A673 (cell line): ENCODE measurements around the gene GP1BB. TPM values are rescaled to one million over a fixed set of nuclear protein-coding genes. Genes with fewer than 3 reads are reported as not detected.

Experiments
- BruUV-seq: library from RNA; stranded (reverse); fragments of 400-500 nt; replicated peaks from 2 replicates; lab custom pipeline; 2021; lab: Mats Ljungman, UMichigan
- CTCF ChIA-PET: fragments of 300-600 bp; sonication (Branson Sonifier 250); formaldehyde crosslinking; loops from one replicate; lab custom pipeline; 2022; ENCODE audit warnings: antibody characterized with exemption; lab: Charles Lee
- POLR2A ChIA-PET: fragments of 300-600 bp; sonication (Branson Sonifier 250); formaldehyde crosslinking; loops from one replicate; lab custom pipeline; 2022; ENCODE audit warnings: antibody characterized with exemption; ENCODE audit not compliant: low non-redundant PET; lab: Charles Lee
- DNase-seq: peaks from one replicate; pipeline ENCODE4 v3.0.0-alpha.2; 2015; ENCODE audit warnings: low spot score
- H3K27ac ChIP-seq: fragments of 200-600 bp; sonication (generic); 2 replicates; pipeline ENCODE4 v1.5.1; 2016; ENCODE audit warnings: mixed run types, low read depth, mild to moderate bottlenecking, mixed read lengths, antibody characterized with exemption, low read length; ENCODE audit not compliant: poor library complexity, severe bottlenecking
- H3K27me3 ChIP-seq: fragments of 200-600 bp; sonication (generic); replicated peaks from 2 replicates; pipeline ENCODE4 v1.6.1; 2017; ENCODE audit warnings: mixed run types, low read depth, mild to moderate bottlenecking, mixed read lengths, antibody characterized with exemption, low read length; ENCODE audit not compliant: insufficient read depth, poor library complexity
- H3K36me3 ChIP-seq: fragments of 200-600 bp; sonication (generic); 2 replicates; pipeline ENCODE4 v1.6.1; 2016; ENCODE audit warnings: mixed run types, mild to moderate bottlenecking, mixed read lengths, antibody characterized with exemption, low read length; ENCODE audit not compliant: insufficient read depth, poor library complexity, severe bottlenecking
- H3K4me1 ChIP-seq: fragments of 200-600 bp; sonication (generic); 2 replicates; pipeline ENCODE4 v1.6.1; 2017; ENCODE audit warnings: mixed run types, mild to moderate bottlenecking, mixed read lengths, antibody characterized with exemption, low read length; ENCODE audit not compliant: insufficient read depth, poor library complexity, severe bottlenecking
- H3K4me3 ChIP-seq: fragments of 200-600 bp; sonication (generic); 2 replicates; pipeline ENCODE4 v1.5.1; 2016; ENCODE audit warnings: low read depth, mixed run types, mild to moderate bottlenecking, mixed read lengths, low read length; ENCODE audit not compliant: poor library complexity, severe bottlenecking
- H3K9me3 ChIP-seq: fragments of 200-600 bp; sonication (generic); 2 replicates; pipeline ENCODE4 v1.6.1; 2016; ENCODE audit warnings: mixed run types, low read depth, mild to moderate bottlenecking, mixed read lengths, antibody characterized with exemption, low read length; ENCODE audit not compliant: poor library complexity, severe bottlenecking
- CTCF ChIP-seq: fragments of 300-800, 200-600 bp; sonication (generic); conservative IDR thresholded peaks from 2 replicates; pipeline ENCODE4 v1.5.1; 2017; ENCODE audit warnings: low read depth, mild to moderate bottlenecking, antibody characterized with exemption, low read length, moderate library complexity, mixed read lengths
- EZH2 ChIP-seq: fragments of 200-600 bp; sonication (generic); IDR thresholded peaks from 2 replicates; pipeline ENCODE4 v1.6.1; 2017; ENCODE audit warnings: borderline replicate concordance, low read depth, mild to moderate bottlenecking, mixed read lengths, antibody characterized with exemption, low read length; ENCODE audit not compliant: poor library complexity, severe bottlenecking
- intact Hi-C: fragments of 100-400 bp; cut with micrococcal nuclease; formaldehyde crosslinking; loops from one replicate; pipeline ENCODE4 v1.10.0; 2022; ENCODE audit not compliant: unreplicated experiment
- total RNA-seq: library from RNA; stranded (reverse); gene quantifications from 2 replicates; pipeline ENCODE4 v1.2.3, GENCODE V29; 2021

Gene GP1BB
- total RNA-seq, 1 experiment from 2014 or later = 12.6 TPM

GRCh38 chr22:19759427-19760057 lies 36.2 kb downstream of the GP1BB start:
- H3K4me3 ChIP-seq = peak overlapping the region; percentile 34
- H3K27me3 ChIP-seq = peaks cover 47% of the 10 kb centered on the region
- no peaks in the 10 kb centered on the region for H3K9me3 ChIP-seq
- no TSS peak for BruUV-seq
- no peaks in the 10 kb centered on the region for H3K36me3 ChIP-seq
- peaks cover 15% of the 10 kb centered on the region for H3K4me1 ChIP-seq
- POLR2A ChIA-PET = no interaction called here
- H3K27ac ChIP-seq = no peak overlapping the region
- DNase-seq = peak; percentile 38
- CTCF ChIA-PET = no interaction called here
- intact Hi-C loops = no loop called here
- TF ChIP-seq EZH2 = no peak
- TF ChIP-seq CTCF = no peak

DNA sequence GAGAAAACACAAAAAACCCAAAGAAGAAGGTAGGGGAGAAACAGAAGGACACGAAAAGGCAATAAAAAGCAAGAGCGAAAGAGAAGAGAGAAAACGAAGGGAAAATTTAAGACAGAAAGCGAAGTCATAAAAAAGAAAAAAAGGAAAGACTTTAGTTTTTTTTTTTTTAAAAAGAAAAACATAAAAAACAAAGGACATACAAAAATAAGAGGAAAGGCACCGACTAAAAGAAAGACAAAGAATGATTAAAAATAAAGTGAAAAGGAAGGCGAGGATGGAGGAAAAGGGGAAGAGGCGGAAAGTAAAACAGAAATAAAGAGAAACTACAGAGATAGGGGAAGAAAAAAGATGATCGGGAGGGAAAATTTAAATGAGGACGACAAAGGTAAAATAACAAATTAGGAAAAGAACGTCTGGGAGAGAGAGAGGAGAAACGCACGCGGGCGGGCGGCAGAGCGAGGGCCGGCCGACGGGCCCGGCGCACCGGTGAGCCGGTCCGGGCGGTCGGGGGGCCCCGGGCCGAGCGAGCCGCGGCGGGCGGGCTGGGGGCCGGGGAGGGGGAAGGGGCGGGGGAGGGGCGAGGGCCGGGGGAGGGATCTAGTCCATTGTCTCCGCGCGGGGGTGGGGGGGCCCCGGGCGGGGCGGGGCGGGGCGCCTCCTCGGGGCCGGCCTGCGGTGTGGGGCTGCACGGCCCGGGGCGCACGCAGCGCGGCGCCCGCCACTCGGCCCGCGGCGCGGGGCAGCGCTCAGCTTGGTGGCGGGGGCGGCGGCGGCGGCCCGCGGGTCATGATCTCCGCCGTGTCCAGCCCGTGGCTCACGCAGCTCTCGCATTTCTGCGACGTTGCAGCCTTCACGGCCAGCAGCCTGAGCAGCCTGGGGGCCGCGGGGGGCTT lies 37.0 kb downstream of the GP1BB start, which contains the start of gene TBX1:
Gene TBX1 (plus strand): TSS at position 721 of the 893 bp plus-strand sequence. CDS start 66 bp downstream, at position 787.
- Histone ChIP-seq H3K27ac (no peak within 1 kb of the TSS), H3K36me3 (no peaks in the 10 kb centered on the region), H3K4me1 (peaks cover 15% of the 10 kb centered on the region), H3K4me3 (peak within 1 kb of the TSS; percentile 34), H3K9me3 (no peaks in the 10 kb centered on the region), H3K27me3 (peaks cover 46% of the 10 kb centered on the region)
- no TSS peak for BruUV-seq
- ChIA-PET CTCF (no interaction called here), POLR2A (no interaction called here)
- TF ChIP-seq EZH2 (peak; percentile 65), CTCF (no peak)
- DNase-seq = no peak
- intact Hi-C loops = no loop called here

DNA sequence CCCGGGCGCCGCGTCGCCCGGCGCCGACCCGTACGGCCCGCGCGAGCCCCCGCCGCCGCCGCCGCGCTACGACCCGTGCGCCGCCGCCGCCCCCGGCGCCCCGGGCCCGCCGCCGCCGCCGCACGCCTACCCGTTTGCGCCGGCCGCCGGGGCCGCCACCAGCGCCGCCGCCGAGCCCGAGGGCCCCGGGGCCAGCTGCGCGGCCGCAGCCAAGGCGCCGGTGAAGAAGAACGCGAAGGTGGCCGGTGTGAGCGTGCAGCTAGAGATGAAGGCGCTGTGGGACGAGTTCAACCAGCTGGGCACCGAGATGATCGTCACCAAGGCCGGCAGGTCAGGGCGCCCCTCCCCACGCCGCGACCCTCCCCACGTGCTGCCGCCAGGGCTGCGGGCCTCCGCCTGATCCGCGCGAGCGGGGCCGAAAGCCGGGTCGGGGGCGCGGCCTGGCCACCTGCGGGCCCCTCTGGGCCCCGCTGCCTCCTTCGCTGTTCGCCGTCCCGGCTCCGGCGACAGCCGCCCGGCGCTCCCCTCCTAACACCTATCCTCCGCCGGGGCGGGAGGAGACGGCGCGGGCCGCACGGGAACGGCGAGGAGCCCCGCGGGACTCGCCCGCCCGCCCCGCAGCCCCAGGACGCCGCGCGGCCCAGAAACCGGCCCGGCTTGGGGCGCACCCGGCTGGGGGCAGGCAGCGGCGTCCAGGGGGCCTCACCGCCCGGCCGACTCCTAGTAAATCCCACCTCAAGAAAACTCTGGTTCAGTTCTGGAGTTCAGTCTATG lies 37.8 kb downstream of the GP1BB start:
- POLR2A ChIA-PET = no interaction called here
- intact Hi-C loops = no loop called here
- CTCF ChIA-PET = no interaction called here

More for the DNA sequence above, 37.8 kb downstream of the GP1BB start:
- Histone ChIP-seq H3K27ac (no peak overlapping the region), H3K36me3 (no peaks in the 10 kb centered on the region), H3K9me3 (no peaks in the 10 kb centered on the region), H3K4me3 (peak overlapping the region; percentile 31), H3K27me3 (peaks cover 45% of the 10 kb centered on the region), H3K4me1 (peaks cover 14% of the 10 kb centered on the region)
- no TSS peak for BruUV-seq
- TF ChIP-seq CTCF = no peak
- TF ChIP-seq EZH2 = no peak
- DNase-seq = no peak
